ENCODE data around the gene UBXN11. TPM values are rescaled to one million over a fixed set of nuclear protein-coding genes. Genes with fewer than 3 reads are reported as not detected.

UBXN11 gene
- total RNA-seq, 6 donors from 2014 or later = 25.7 to 194 (median 62.5) TPM

GRCh38 chr1:26353210-26353859, 46.9 kb upstream of the UBXN11 start:
- Histone ChIP-seq H3K9me3 (no peaks in the 10 kb centered on the region), H3K27ac (peak overlapping the region in 1 of 4 donors; percentile 8), H3K4me3 (peak overlapping the region in 1 of 4 donors; percentile 1), H3K4me1 (peaks cover 0 to 3% (median 0%) of the 10 kb centered on the region in 4 donors), H3K36me3 (no peaks in the 10 kb centered on the region), H3K27me3 (no peaks in the 10 kb centered on the region)
- no peak for TF ChIP-seq POLR2A (IDR thresholded peaks at IDR 0.05)
- no peak for TF ChIP-seq EP300 (IDR thresholded peaks at IDR 0.05)
- no peak for TF ChIP-seq POLR2AphosphoS5 (IDR thresholded peaks at IDR 0.05)
- TF ChIP-seq CTCF (IDR thresholded peaks at IDR 0.05) = no peak
- no peak for DNase-seq
- ATAC-seq (ENCODE audit: low FRiP score in 2 of 2) = no peak
- WGBS, 2 donors = 84 to 93% methylated on average over 4 of the region's 4 CpGs

- no peak for TF ChIP-seq POLR2AphosphoS5 (IDR thresholded peaks at IDR 0.05)
- TF ChIP-seq POLR2A (IDR thresholded peaks at IDR 0.05) = no peak
- no peak for TF ChIP-seq CTCF (IDR thresholded peaks at IDR 0.05)
- no peak for TF ChIP-seq EP300 (IDR thresholded peaks at IDR 0.05)
- Histone ChIP-seq H3K9me3 (no peaks in the 10 kb centered on the region), H3K36me3 (no peaks in the 10 kb centered on the region), H3K27ac (no peak overlapping the region), H3K4me1 (peaks cover 0 to 3% (median 0%) of the 10 kb centered on the region in 4 donors), H3K4me3 (no peak overlapping the region), H3K27me3 (no peaks in the 10 kb centered on the region)
- WGBS, 2 donors = 84 to 88% methylated on average over 5 of the region's 5 CpGs
- DNase-seq (no peak), ATAC-seq (ENCODE audit: low FRiP score in 2 of 2) (no peak)
These were observed 45.9 kb upstream of the UBXN11 start for GRCh38 chr1:26352338-26352679.

GRCh38 chr1:26351590-26352337, 45.3 kb upstream of the UBXN11 start:
- ATAC-seq (ENCODE audit: low FRiP score in 2 of 2) = peak in 1 of 2 donors; percentile 34
- WGBS, 2 donors = 74 to 85% methylated on average over 12 of the region's 12 CpGs
- H3K4me1 ChIP-seq = peaks cover 0 to 3% (median 0%) of the 10 kb centered on the region in 4 donors
- H3K9me3 ChIP-seq = no peaks in the 10 kb centered on the region
- H3K36me3 ChIP-seq = no peaks in the 10 kb centered on the region
- H3K4me3 ChIP-seq = no peak overlapping the region
- no peak overlapping the region for H3K27ac ChIP-seq
- TF ChIP-seq CTCF (IDR thresholded peaks at IDR 0.05) = no peak
- TF ChIP-seq POLR2A (IDR thresholded peaks at IDR 0.05) = no peak
- no peak for TF ChIP-seq POLR2AphosphoS5 (IDR thresholded peaks at IDR 0.05)
- TF ChIP-seq EP300 (IDR thresholded peaks at IDR 0.05) = peak in 1 of 4 donors; percentile 7
- no peaks in the 10 kb centered on the region for H3K27me3 ChIP-seq
- no peak for DNase-seq

- no peak for TF ChIP-seq POLR2AphosphoS5 (IDR thresholded peaks at IDR 0.05)
- 81 to 85% methylated on average over 9 of the region's 9 CpGs for WGBS, 2 donors
- ATAC-seq (ENCODE audit: low FRiP score in 2 of 2) (no peak), DNase-seq (no peak)
- H3K9me3 ChIP-seq = no peaks in the 10 kb centered on the region
- H3K4me1 ChIP-seq = peaks cover 0 to 3% (median 0%) of the 10 kb centered on the region in 4 donors
- no peak overlapping the region for H3K27ac ChIP-seq
- no peaks in the 10 kb centered on the region for H3K36me3 ChIP-seq
- no peak overlapping the region for H3K4me3 ChIP-seq
- H3K27me3 ChIP-seq = no peaks in the 10 kb centered on the region
These were observed 44.5 kb upstream of the UBXN11 start for GRCh38 chr1:26350701-26351589.

GRCh38 chr1:26350343-26350700, 43.9 kb upstream of the UBXN11 start:
- H3K27ac ChIP-seq = no peak overlapping the region
- H3K4me1 ChIP-seq = peaks cover 0 to 3% (median 0%) of the 10 kb centered on the region in 4 donors
- no peak for ATAC-seq (ENCODE audit: low FRiP score in 2 of 2)
- no peaks in the 10 kb centered on the region for H3K36me3 ChIP-seq
- no peak for DNase-seq
- 69 to 95% methylated on average over 2 of the region's 2 CpGs for WGBS, 2 donors
- H3K9me3 ChIP-seq = no peaks in the 10 kb centered on the region
- TF ChIP-seq EP300 (IDR thresholded peaks at IDR 0.05) (no peak), POLR2AphosphoS5 (IDR thresholded peaks at IDR 0.05) (no peak)
- H3K27me3 ChIP-seq = no peaks in the 10 kb centered on the region
- H3K4me3 ChIP-seq = no peak overlapping the region
